H9 (cell line): ENCODE results near the gene ARHGAP10. TPM values are rescaled to one million over a fixed set of nuclear protein-coding genes. Genes with fewer than 3 reads are reported as not detected.

ENCODE experiments used
- DNase-seq: peaks from one replicate; pipeline ENCODE4 v3.0.0-alpha.2; 2017
- H2AFZ ChIP-seq: one replicate; pipeline ENCODE4 v1.6.1; 2013; ENCODE audit warnings: mild to moderate bottlenecking, low read length, control low read depth, moderate library complexity
- H2AK5ac ChIP-seq: 2 replicates; pipeline ENCODE4 v1.6.1; 2013; ENCODE audit warnings: low read length, control low read depth, mixed read lengths; ENCODE audit not compliant: insufficient read length
- H2BK120ac ChIP-seq: one replicate; pipeline ENCODE4 v1.6.1; 2013; ENCODE audit warnings: low read depth, mild to moderate bottlenecking, low read length, control low read depth, inconsistent platforms; ENCODE audit not compliant: poor library complexity, severe bottlenecking
- H2BK12ac ChIP-seq: 2 replicates; pipeline ENCODE4 v1.6.1; 2013; ENCODE audit warnings: low read length, control low read depth, mixed read lengths, low read depth; ENCODE audit not compliant: insufficient read length
- H2BK15ac ChIP-seq: 2 replicates; pipeline ENCODE4 v1.6.1; 2013; ENCODE audit warnings: low read depth, low read length, control low read depth
- H2BK20ac ChIP-seq: one replicate; pipeline ENCODE4 v1.6.1; 2013; ENCODE audit warnings: low read depth, mild to moderate bottlenecking, low read length, control low read depth, inconsistent platforms; ENCODE audit not compliant: poor library complexity, severe bottlenecking
- H2BK5ac ChIP-seq: 2 replicates; pipeline ENCODE4 v1.6.1; 2013; ENCODE audit warnings: low read length, control low read depth, mixed read lengths; ENCODE audit not compliant: insufficient read length
- H3K14ac ChIP-seq: 2 replicates; pipeline ENCODE4 v1.6.1; 2013; ENCODE audit warnings: low read length, control low read depth; ENCODE audit not compliant: insufficient read depth
- H3K18ac ChIP-seq: 2 replicates; pipeline ENCODE4 v1.6.1; 2013; ENCODE audit warnings: low read depth, mild to moderate bottlenecking, mixed read lengths, low read length, control low read depth; ENCODE audit not compliant: insufficient read length
- H3K23ac ChIP-seq: 2 replicates; pipeline ENCODE4 v1.6.1; 2013; ENCODE audit warnings: low read length, control low read depth, mixed read lengths, low read depth; ENCODE audit not compliant: insufficient read length
- H3K23me2 ChIP-seq: 2 replicates; pipeline ENCODE4 v1.6.1; 2013; ENCODE audit warnings: low read depth, mild to moderate bottlenecking, mixed read lengths, low read length, control low read depth; ENCODE audit not compliant: insufficient read length, poor library complexity, severe bottlenecking
- H3K27ac ChIP-seq: 2 replicates; pipeline ENCODE4 v1.5.1; 2013; ENCODE audit warnings: low read length, control low read depth, mixed read lengths, low read depth; ENCODE audit not compliant: insufficient read length
- H3K27me3 ChIP-seq: 2 replicates; pipeline ENCODE4 v1.6.1; 2013; ENCODE audit warnings: low read length, control low read depth, inconsistent platforms; ENCODE audit not compliant: insufficient read depth
- H3K4ac ChIP-seq: 2 replicates; pipeline ENCODE4 v1.6.1; 2013; ENCODE audit warnings: low read depth, mild to moderate bottlenecking, control low read depth, inconsistent platforms, low read length, moderate library complexity
- H3K4me1 ChIP-seq: 2 replicates; pipeline ENCODE4 v1.6.1; 2013; ENCODE audit warnings: low read length, control low read depth, inconsistent platforms; ENCODE audit not compliant: insufficient read depth
- H3K4me2 ChIP-seq: 2 replicates; pipeline ENCODE4 v1.6.1; 2013; ENCODE audit warnings: low read length, control low read depth, mixed read lengths; ENCODE audit not compliant: insufficient read length, insufficient read depth
- H3K56ac ChIP-seq: 2 replicates; pipeline ENCODE4 v1.6.1; 2013; ENCODE audit warnings: low read depth, mild to moderate bottlenecking, mixed read lengths, low read length, control low read depth; ENCODE audit not compliant: insufficient read length
- H3K79me1 ChIP-seq: 2 replicates; pipeline ENCODE4 v1.6.1; 2013; ENCODE audit warnings: low read depth, mild to moderate bottlenecking, moderate library complexity, low read length, control low read depth, inconsistent platforms; ENCODE audit not compliant: insufficient read depth, poor library complexity, severe bottlenecking
- H3K79me2 ChIP-seq: 2 replicates; pipeline ENCODE4 v1.6.1; 2013; ENCODE audit warnings: low read length, control low read depth, inconsistent platforms; ENCODE audit not compliant: insufficient read depth
- H3K9ac ChIP-seq: 2 replicates; pipeline ENCODE4 v1.6.1; 2013; ENCODE audit warnings: low read length, control low read depth, mixed read lengths; ENCODE audit not compliant: insufficient read length; ENCODE audit errors: extremely low read depth
- H3K9me3 ChIP-seq: one replicate; pipeline ENCODE4 v1.6.1; 2013; ENCODE audit warnings: low read depth, low read length, inconsistent platforms; ENCODE audit not compliant: control insufficient read depth
- H3T11ph ChIP-seq: one replicate; pipeline ENCODE4 v1.6.1; 2013; ENCODE audit warnings: mild to moderate bottlenecking, low read length, control low read depth, inconsistent platforms
- H4K20me1 ChIP-seq: one replicate; pipeline ENCODE4 v1.6.1; 2013; ENCODE audit not compliant: control insufficient read depth, insufficient read length, insufficient read depth
- H4K5ac ChIP-seq: 2 replicates; pipeline ENCODE4 v1.6.1; 2013; ENCODE audit warnings: low read depth, mild to moderate bottlenecking, mixed read lengths, low read length, control low read depth; ENCODE audit not compliant: insufficient read length
- H4K8ac ChIP-seq: replicated peaks from 2 replicates; pipeline ENCODE4 v1.6.1; 2013; ENCODE audit warnings: low read length, control low read depth, mixed read lengths, low read depth; ENCODE audit not compliant: insufficient read length
- H4K91ac ChIP-seq: 2 replicates; pipeline ENCODE4 v1.6.1; 2013; ENCODE audit warnings: low read depth, mild to moderate bottlenecking, moderate library complexity, mixed read lengths, low read length, control low read depth; ENCODE audit not compliant: insufficient read length
- H3K27ac Mint-ChIP-seq, 3 experiments: 2 replicates in 2 of 3; 3 replicates in 1 of 3; pipeline ENCODE4 v1.8.0; 2020 to 2021; ENCODE audit warnings: mixed read lengths in 3 of 3, mild to moderate bottlenecking in 1 of 3, moderate library complexity in 1 of 3
- H3K27me3 Mint-ChIP-seq: 2 replicates; pipeline ENCODE4 v1.8.0; 2021; ENCODE audit warnings: low read depth, mild to moderate bottlenecking, moderate library complexity, mixed read lengths
- H3K36me3 Mint-ChIP-seq, 3 experiments: 2 replicates in 2 of 3; 3 replicates in 1 of 3; pipeline ENCODE4 v1.8.0; 2020 to 2021; ENCODE audit warnings: low read depth in 3 of 3, mixed read lengths in 3 of 3; ENCODE audit not compliant: insufficient read depth in 1 of 3
- H3K4me1 Mint-ChIP-seq, 2 experiments: 2 replicates each; pipeline ENCODE4 v1.8.0; 2020; ENCODE audit warnings: mixed read lengths in 2 of 2
- H3K4me3 Mint-ChIP-seq, 2 experiments: 2 replicates in 1 of 2; 3 replicates in 1 of 2; pipeline ENCODE4 v1.8.0; 2020 to 2021; ENCODE audit warnings: mild to moderate bottlenecking in 2 of 2, mixed read lengths in 2 of 2, moderate library complexity in 1 of 2
- H3K9me3 Mint-ChIP-seq, 2 experiments: 2 replicates in 1 of 2; 3 replicates in 1 of 2; pipeline ENCODE4 v1.8.0; 2020; ENCODE audit warnings: mild to moderate bottlenecking in 2 of 2, mixed read lengths in 2 of 2, moderate library complexity in 1 of 2
- CTCF ChIP-seq: fragments of 200-600 bp; sonication (generic); conservative IDR thresholded peaks from 3 replicates; pipeline ENCODE4 v1.8.0; 2021; ENCODE audit warnings: antibody characterized with exemption, mild to moderate bottlenecking
- WGBS: extraction: QIAGEN DNeasy Blood & Tissue Kit; methylation state at CpG from one replicate; pipeline ENCODE4 v1.1.7; 2013; ENCODE audit warnings: missing lambda C conversion rate, low lambda C conversion rate, mixed read lengths; ENCODE audit not compliant: insufficient read length; ENCODE audit errors: extremely low coverage; 5-methylcytosine and 5-hydroxymethylcytosine counted together
- total RNA-seq: library from RNA; stranded (reverse); gene quantifications from 2 replicates; pipeline ENCODE4 v1.2.1, GENCODE V29; 2021

Gene ARHGAP10
- total RNA-seq, 1 experiment from 2014 or later, result 7.8 TPM

- H2BK20ac ChIP-seq, result no peak overlapping the region
- no peaks in the 10 kb centered on the region for H4K20me1 ChIP-seq
- H2AFZ ChIP-seq, result no peak overlapping the region
- no peak for DNase-seq
- Mint-ChIP-seq H3K27me3 (no peaks in the 10 kb centered on the region), H3K27ac (peak overlapping the region in 2 of 3 experiments; percentile 34 to 97; a peak in 2 of 7 replicates), H3K9me3 (no peaks in the 10 kb centered on the region), H3K4me3 (no peak overlapping the region), H3K4me1 (peaks cover 11 to 12% of the 10 kb centered on the region in 2 experiments), H3K36me3 (no peaks in the 10 kb centered on the region)
- no CpG with 5 or more reads among the region's 11 CpGs for WGBS
- H3K27me3 ChIP-seq, result no peaks in the 10 kb centered on the region
- H3K4me2 ChIP-seq, result no peak overlapping the region
- no peak overlapping the region for H3K23ac ChIP-seq
- no peak overlapping the region for H4K8ac ChIP-seq
- H3K4me1 ChIP-seq, result peaks cover 4% of the 10 kb centered on the region; the same call in 1 of the 2 replicates
- no peak overlapping the region for H2AK5ac ChIP-seq
- H3K14ac ChIP-seq, result no peak overlapping the region
- no peak overlapping the region for H4K5ac ChIP-seq
- H2BK12ac ChIP-seq, result no peak overlapping the region
- H3K79me2 ChIP-seq, result no peaks in the 10 kb centered on the region
- H3K18ac ChIP-seq, result no peak overlapping the region
- H4K91ac ChIP-seq, result no peak overlapping the region
- H3T11ph ChIP-seq, result no peak overlapping the region
- no peak overlapping the region for H3K27ac ChIP-seq
- no peak overlapping the region for H3K9ac ChIP-seq
- no peak overlapping the region for H3K4ac ChIP-seq
- TF ChIP-seq CTCF, result no peak
- H3K79me1 ChIP-seq, result no peaks in the 10 kb centered on the region
- no peaks in the 10 kb centered on the region for H3K9me3 ChIP-seq
- no peak overlapping the region for H3K56ac ChIP-seq
- H2BK15ac ChIP-seq, result no peak overlapping the region
- H2BK120ac ChIP-seq, result no peak overlapping the region
- no peak overlapping the region for H2BK5ac ChIP-seq
- H3K23me2 ChIP-seq, result no peaks in the 10 kb centered on the region
Measured at GRCh38 chr4:148092316-148093014, 360.6 kb downstream of the ARHGAP10 start.
